HG03280 (cell line): ENCODE data around the gene RAD51B.
A peak's percentile ranks its signal among the peaks of the same experiment; 100 is the strongest.
"Not testable (repeated sequence)": the region's sequence is repeated elsewhere in the genome, so short reads cannot be mapped to it uniquely, and the experiment has no call there.

Experiments used
- ATAC-seq: cut with Tn5 transposase; IDR thresholded peaks from one replicate; pipeline ENCODE4 v1.9.1; 2021; ENCODE audit warnings: mild to moderate bottlenecking, moderate library complexity; ENCODE audit not compliant: unreplicated experiment

The RAD51B gene

GRCh38 chr14:68652433-68652690, 832.8 kb downstream of the RAD51B start:
- no peak for ATAC-seq

GRCh38 chr14:68653108-68653507, 833.5 kb downstream of the RAD51B start:
- ATAC-seq = no peak

GRCh38 chr14:68653804-68654203, 834.2 kb downstream of the RAD51B start:
- no peak for ATAC-seq

GRCh38 chr14:68654471-68654941, 834.9 kb downstream of the RAD51B start:
- no peak for ATAC-seq

GRCh38 chr14:68655021-68655831, 835.6 kb downstream of the RAD51B start:
- no peak for ATAC-seq

- no peak for ATAC-seq
Observed at GRCh38 chr14:68655911-68656316, 836.3 kb downstream of the RAD51B start.

- no peak for ATAC-seq
Observed at GRCh38 chr14:68656452-68656851, 836.9 kb downstream of the RAD51B start.

GRCh38 chr14:68657300-68658028, 837.9 kb downstream of the RAD51B start:
- ATAC-seq = no peak

GRCh38 chr14:68658029-68658509, 838.5 kb downstream of the RAD51B start:
- no peak for ATAC-seq

- ATAC-seq = no peak
Observed at GRCh38 chr14:68658943-68659931, 839.7 kb downstream of the RAD51B start.

- ATAC-seq = no peak
Observed at GRCh38 chr14:68660495-68660894, 840.9 kb downstream of the RAD51B start.

- ATAC-seq = no peak
Observed at GRCh38 chr14:68661226-68662225, 841.9 kb downstream of the RAD51B start.

GRCh38 chr14:68662392-68662791, 842.8 kb downstream of the RAD51B start:
- ATAC-seq = no peak

- not testable (repeated sequence) for ATAC-seq
Observed at GRCh38 chr14:68662826-68663225, 843.2 kb downstream of the RAD51B start.

GRCh38 chr14:68663385-68664076, 844.0 kb downstream of the RAD51B start:
- ATAC-seq = peak; percentile 67

- no peak for ATAC-seq
Observed at GRCh38 chr14:68664225-68664681, 844.7 kb downstream of the RAD51B start.

GRCh38 chr14:68665131-68665530, 845.6 kb downstream of the RAD51B start:
- ATAC-seq = no peak

- no peak for ATAC-seq
Observed at GRCh38 chr14:68665792-68666204, 846.2 kb downstream of the RAD51B start.

- no peak for ATAC-seq
Observed at GRCh38 chr14:68666236-68666635, 846.7 kb downstream of the RAD51B start.
